ENCODE measurements around the gene JAGN1.

JAGN1 gene

DNA sequence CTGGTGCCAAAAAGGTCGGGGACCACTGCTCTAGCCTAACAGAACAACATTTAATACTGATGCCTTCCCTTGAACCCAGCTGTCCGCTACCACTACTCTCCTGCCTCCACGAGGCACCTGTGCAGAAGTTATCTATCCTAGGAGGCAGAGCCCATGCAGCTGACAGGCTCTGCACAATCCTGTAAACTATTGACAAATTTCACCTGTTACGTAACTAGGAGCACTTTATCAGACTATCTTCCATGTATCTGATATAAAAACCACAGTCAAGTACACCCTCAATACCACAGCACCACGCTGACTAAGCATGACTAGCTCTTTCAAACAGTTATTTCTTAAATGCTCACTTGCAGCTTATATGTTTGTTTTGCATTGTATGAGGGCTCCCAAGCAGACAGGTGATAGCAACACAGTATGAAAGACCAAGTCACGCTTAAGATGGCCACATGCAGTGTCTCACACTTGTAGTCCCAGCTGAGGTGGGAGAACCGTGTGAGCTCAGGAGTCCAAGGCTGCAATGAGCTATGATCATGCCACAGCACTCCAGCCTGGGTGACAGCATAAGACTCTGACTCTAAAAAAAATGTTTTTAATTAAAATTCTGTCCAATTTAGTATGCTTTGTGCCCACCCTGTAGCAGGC, 22.0 kb downstream of the JAGN1 start:
- TF ChIP-seq TCF12 (IDR thresholded peaks at IDR 0.05; ENCODE audit: low read depth) (no peak), TAF1 (IDR thresholded peaks at IDR 0.05; ENCODE audit: low read depth) (no peak), MAX (IDR thresholded peaks at IDR 0.05) (no peak), CREB1 (IDR thresholded peaks at IDR 0.05; ENCODE audit: low read depth) (no peak), YY1 (IDR thresholded peaks at IDR 0.05; ENCODE audit: low read depth) (no peak), RAD21 (IDR thresholded peaks at IDR 0.05; ENCODE audit: low read depth) (no peak), ZBTB7A (IDR thresholded peaks at IDR 0.05; ENCODE audit: low read depth) (no peak), TEAD4 (IDR thresholded peaks at IDR 0.05) (no peak), EGR1 (IDR thresholded peaks at IDR 0.05) (no peak), CEBPB (IDR thresholded peaks at IDR 0.05) (no peak), EP300 (IDR thresholded peaks at IDR 0.05; ENCODE audit: borderline replicate concordance) (no peak), USF1 (IDR thresholded peaks at IDR 0.05) (no peak), NFIC (IDR thresholded peaks at IDR 0.05) (no peak), FOXM1 (IDR thresholded peaks at IDR 0.05; ENCODE audit: borderline replicate concordance, low read depth) (no peak)
- TF ChIP-seq, protein P1, sequence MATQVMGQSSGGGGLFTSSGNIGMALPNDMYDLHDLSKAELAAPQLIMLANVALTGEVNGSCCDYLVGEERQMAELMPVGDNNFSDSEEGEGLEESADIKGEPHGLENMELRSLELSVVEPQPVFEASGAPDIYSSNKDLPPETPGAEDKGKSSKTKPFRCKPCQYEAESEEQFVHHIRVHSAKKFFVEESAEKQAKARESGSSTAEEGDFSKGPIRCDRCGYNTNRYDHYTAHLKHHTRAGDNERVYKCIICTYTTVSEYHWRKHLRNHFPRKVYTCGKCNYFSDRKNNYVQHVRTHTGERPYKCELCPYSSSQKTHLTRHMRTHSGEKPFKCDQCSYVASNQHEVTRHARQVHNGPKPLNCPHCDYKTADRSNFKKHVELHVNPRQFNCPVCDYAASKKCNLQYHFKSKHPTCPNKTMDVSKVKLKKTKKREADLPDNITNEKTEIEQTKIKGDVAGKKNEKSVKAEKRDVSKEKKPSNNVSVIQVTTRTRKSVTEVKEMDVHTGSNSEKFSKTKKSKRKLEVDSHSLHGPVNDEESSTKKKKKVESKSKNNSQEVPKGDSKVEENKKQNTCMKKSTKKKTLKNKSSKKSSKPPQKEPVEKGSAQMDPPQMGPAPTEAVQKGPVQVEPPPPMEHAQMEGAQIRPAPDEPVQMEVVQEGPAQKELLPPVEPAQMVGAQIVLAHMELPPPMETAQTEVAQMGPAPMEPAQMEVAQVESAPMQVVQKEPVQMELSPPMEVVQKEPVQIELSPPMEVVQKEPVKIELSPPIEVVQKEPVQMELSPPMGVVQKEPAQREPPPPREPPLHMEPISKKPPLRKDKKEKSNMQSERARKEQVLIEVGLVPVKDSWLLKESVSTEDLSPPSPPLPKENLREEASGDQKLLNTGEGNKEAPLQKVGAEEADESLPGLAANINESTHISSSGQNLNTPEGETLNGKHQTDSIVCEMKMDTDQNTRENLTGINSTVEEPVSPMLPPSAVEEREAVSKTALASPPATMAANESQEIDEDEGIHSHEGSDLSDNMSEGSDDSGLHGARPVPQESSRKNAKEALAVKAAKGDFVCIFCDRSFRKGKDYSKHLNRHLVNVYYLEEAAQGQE (IDR thresholded peaks at IDR 0.05; ENCODE audit: low read depth), result no peak

- no peak for TF ChIP-seq ZBTB7A (IDR thresholded peaks at IDR 0.05; ENCODE audit: low read depth)
- no peak for TF ChIP-seq MAX (IDR thresholded peaks at IDR 0.05)
- no peak for TF ChIP-seq EGR1 (IDR thresholded peaks at IDR 0.05)
- no peak for TF ChIP-seq YY1 (IDR thresholded peaks at IDR 0.05; ENCODE audit: low read depth)
- no peak for TF ChIP-seq CREB1 (IDR thresholded peaks at IDR 0.05; ENCODE audit: low read depth)
- TF ChIP-seq EP300 (IDR thresholded peaks at IDR 0.05; ENCODE audit: borderline replicate concordance), result no peak
- no peak for TF ChIP-seq NFIC (IDR thresholded peaks at IDR 0.05)
- TF ChIP-seq RAD21 (IDR thresholded peaks at IDR 0.05; ENCODE audit: low read depth), result no peak
- no peak for TF ChIP-seq CEBPB (IDR thresholded peaks at IDR 0.05)
- TF ChIP-seq, protein P1 (IDR thresholded peaks at IDR 0.05; ENCODE audit: low read depth), result no peak
- TF ChIP-seq TCF12 (IDR thresholded peaks at IDR 0.05; ENCODE audit: low read depth), result no peak
These were observed 23.2 kb downstream of the JAGN1 start for GRCh38 chr3:9913601-9914000.

GRCh38 chr3:9914011-9914410, 23.6 kb downstream of the JAGN1 start:
- TF ChIP-seq, protein P1 (IDR thresholded peaks at IDR 0.05; ENCODE audit: low read depth), result no peak
- TF ChIP-seq TCF12 (IDR thresholded peaks at IDR 0.05; ENCODE audit: low read depth), result no peak
- no peak for TF ChIP-seq TEAD4 (IDR thresholded peaks at IDR 0.05)
- TF ChIP-seq FOXM1 (IDR thresholded peaks at IDR 0.05; ENCODE audit: borderline replicate concordance, low read depth), result no peak
- TF ChIP-seq MAX (IDR thresholded peaks at IDR 0.05), result no peak
- TF ChIP-seq ZBTB7A (IDR thresholded peaks at IDR 0.05; ENCODE audit: low read depth), result no peak
- no peak for TF ChIP-seq CEBPB (IDR thresholded peaks at IDR 0.05)
- no peak for TF ChIP-seq EGR1 (IDR thresholded peaks at IDR 0.05)
- TF ChIP-seq CREB1 (IDR thresholded peaks at IDR 0.05; ENCODE audit: low read depth), result no peak

GRCh38 chr3:9914559-9915253, 24.3 kb downstream of the JAGN1 start:
- TF ChIP-seq FOXM1 (IDR thresholded peaks at IDR 0.05; ENCODE audit: borderline replicate concordance, low read depth) (no peak), EP300 (IDR thresholded peaks at IDR 0.05; ENCODE audit: borderline replicate concordance) (no peak), USF1 (IDR thresholded peaks at IDR 0.05) (no peak), TEAD4 (IDR thresholded peaks at IDR 0.05) (no peak), CEBPB (IDR thresholded peaks at IDR 0.05) (no peak), EGR1 (IDR thresholded peaks at IDR 0.05) (no peak), MAX (IDR thresholded peaks at IDR 0.05) (no peak), YY1 (IDR thresholded peaks at IDR 0.05; ENCODE audit: low read depth) (no peak), CREB1 (IDR thresholded peaks at IDR 0.05; ENCODE audit: low read depth) (no peak), ZBTB7A (IDR thresholded peaks at IDR 0.05; ENCODE audit: low read depth) (no peak), NFIC (IDR thresholded peaks at IDR 0.05) (no peak), RAD21 (IDR thresholded peaks at IDR 0.05; ENCODE audit: low read depth) (no peak), TCF12 (IDR thresholded peaks at IDR 0.05; ENCODE audit: low read depth) (no peak), TAF1 (IDR thresholded peaks at IDR 0.05; ENCODE audit: low read depth) (no peak)
- TF ChIP-seq, protein P1 (IDR thresholded peaks at IDR 0.05; ENCODE audit: low read depth), result no peak

Measured in Ishikawa (cell line).